OCI-LY7 (cell line): Measurements from ENCODE around the gene KRT28.

Experiments used
- CTCF ChIP-seq: fragments of 200-600 bp; sonication (generic); conservative IDR thresholded peaks from 2 replicates; pipeline ENCODE4 v1.5.1; 2014; ENCODE audit warnings: mild to moderate bottlenecking, antibody characterized with exemption, low read length, moderate library complexity, mixed read lengths
- EZH2phosphoT487 ChIP-seq: fragments of 200-600 bp; sonication (generic); IDR thresholded peaks from 2 replicates; pipeline ENCODE4 v1.6.1; 2018; ENCODE audit warnings: low read depth, borderline replicate concordance, mild to moderate bottlenecking, mixed run types, antibody characterized with exemption, low read length, moderate library complexity, mixed read lengths

- no peak for TF ChIP-seq CTCF
- TF ChIP-seq EZH2phosphoT487, result no peak
Measured at GRCh38 chr17:40775945-40776344, 23.8 kb downstream of the KRT28 start.
